Omental fat pad (tissue), 4 donors: ENCODE measurements around the gene RAB1A. TPM values are rescaled to one million over a fixed set of nuclear protein-coding genes. Genes with fewer than 3 reads are reported as not detected.

Experiments used
- ATAC-seq: fragments of 150-250 bp; one replicate; pipeline ENCODE4 v1.9.1; 2016; ENCODE audit warnings: mild to moderate bottlenecking, moderate library complexity; ENCODE audit not compliant: low FRiP score
- DNase-seq: peaks from one replicate; pipeline ENCODE4 v3.0.0-alpha.2; 2019; ENCODE audit warnings: low spot score
- total RNA-seq, 4 donors: library from RNA; depleted of rRNA; stranded (reverse); fragments of >200 nt; gene quantifications; one replicate each; pipeline ENCODE4 v1.1.0, GENCODE V29; 2016
- TF ChIP-seq, protein P1 (sequence below), 3 donors: fragments of 450-650 bp; IDR thresholded peaks; one replicate each; pipeline ENCODE4 v1.5.1; 2016 to 2017; ENCODE audit warnings: antibody characterized with exemption in 3 of 3, mild to moderate bottlenecking in 3 of 3, moderate library complexity in 2 of 3

RAB1A gene
- total RNA-seq, 4 donors from 2014 or later: 100 to 177 (median 113) TPM

DNA sequence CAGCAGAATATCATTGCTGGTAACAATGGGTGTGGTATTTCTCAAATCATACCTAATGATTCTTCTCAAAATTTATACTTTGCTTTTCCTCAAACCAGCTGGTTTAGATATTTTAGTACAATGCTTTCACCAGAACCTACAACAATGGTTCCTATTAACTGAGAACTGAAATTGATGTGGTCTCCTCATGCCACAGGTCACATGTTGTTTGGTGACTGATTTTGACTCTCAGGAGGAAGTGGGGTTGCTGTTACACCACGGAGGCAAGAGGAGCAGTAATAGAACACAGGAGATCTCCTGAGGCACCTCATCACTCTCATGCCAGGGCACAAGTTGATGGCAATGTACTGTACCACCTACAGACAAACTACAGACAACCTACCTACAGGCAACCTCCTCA is 76.7 kb downstream of the RAB1A start:
- DNase-seq (no peak), ATAC-seq (no peak)
- TF ChIP-seq, protein P1, sequence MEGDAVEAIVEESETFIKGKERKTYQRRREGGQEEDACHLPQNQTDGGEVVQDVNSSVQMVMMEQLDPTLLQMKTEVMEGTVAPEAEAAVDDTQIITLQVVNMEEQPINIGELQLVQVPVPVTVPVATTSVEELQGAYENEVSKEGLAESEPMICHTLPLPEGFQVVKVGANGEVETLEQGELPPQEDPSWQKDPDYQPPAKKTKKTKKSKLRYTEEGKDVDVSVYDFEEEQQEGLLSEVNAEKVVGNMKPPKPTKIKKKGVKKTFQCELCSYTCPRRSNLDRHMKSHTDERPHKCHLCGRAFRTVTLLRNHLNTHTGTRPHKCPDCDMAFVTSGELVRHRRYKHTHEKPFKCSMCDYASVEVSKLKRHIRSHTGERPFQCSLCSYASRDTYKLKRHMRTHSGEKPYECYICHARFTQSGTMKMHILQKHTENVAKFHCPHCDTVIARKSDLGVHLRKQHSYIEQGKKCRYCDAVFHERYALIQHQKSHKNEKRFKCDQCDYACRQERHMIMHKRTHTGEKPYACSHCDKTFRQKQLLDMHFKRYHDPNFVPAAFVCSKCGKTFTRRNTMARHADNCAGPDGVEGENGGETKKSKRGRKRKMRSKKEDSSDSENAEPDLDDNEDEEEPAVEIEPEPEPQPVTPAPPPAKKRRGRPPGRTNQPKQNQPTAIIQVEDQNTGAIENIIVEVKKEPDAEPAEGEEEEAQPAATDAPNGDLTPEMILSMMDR (IDR thresholded peaks at IDR 0.05): no peak

DNA sequence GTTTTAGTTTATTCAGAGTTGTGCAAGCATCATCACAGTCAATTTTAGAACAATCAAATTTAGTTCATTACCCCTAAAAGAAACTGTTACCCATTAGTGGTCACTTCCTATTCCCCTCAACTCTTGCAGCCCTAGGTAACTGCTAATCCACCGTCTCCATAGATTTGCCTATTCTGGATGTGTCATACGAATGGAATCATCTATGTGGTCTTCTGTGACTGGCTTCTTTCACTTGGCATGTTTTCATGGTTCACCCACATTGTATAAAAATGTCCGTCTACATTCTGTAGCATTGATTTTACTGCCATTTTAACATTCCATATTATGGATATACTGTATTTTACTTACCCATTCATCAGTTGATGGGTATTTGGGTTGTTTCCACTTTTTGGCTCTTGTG is 79.0 kb downstream of the RAB1A start:
- ATAC-seq: no peak
- DNase-seq: no peak
- TF ChIP-seq, protein P1 (IDR thresholded peaks at IDR 0.05): no peak

DNA sequence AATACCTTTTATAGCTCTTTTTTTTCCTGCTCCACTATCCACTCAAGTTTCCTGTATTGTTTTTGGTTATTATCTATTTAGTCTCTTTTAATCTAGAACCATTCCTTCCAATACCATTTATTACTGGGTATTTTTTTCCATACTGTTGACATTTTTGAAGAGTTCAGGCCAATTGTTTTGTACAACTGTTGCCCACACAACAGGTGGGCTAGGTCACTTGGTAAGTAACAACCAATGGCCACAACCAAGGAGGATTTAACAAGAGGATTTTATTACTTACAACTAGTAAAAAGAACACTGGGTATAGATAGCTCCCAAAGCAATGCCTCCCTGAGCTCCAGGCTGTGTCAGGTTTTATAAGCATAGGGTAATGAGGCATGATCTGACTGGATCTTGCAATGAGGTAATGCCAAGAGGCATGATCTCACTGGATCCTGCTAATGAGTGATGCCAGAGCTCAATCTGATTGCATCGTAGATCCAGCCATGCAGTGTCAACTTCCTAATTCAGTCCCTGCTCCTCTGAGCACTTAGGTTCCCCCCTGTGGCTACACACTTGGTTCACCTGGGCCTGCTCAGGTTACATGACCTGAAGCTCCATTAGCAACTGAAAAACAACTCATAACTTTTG is 80.8 kb downstream of the RAB1A start:
- TF ChIP-seq, protein P1 (IDR thresholded peaks at IDR 0.05): no peak
- no peak for DNase-seq
- ATAC-seq: no peak

DNA sequence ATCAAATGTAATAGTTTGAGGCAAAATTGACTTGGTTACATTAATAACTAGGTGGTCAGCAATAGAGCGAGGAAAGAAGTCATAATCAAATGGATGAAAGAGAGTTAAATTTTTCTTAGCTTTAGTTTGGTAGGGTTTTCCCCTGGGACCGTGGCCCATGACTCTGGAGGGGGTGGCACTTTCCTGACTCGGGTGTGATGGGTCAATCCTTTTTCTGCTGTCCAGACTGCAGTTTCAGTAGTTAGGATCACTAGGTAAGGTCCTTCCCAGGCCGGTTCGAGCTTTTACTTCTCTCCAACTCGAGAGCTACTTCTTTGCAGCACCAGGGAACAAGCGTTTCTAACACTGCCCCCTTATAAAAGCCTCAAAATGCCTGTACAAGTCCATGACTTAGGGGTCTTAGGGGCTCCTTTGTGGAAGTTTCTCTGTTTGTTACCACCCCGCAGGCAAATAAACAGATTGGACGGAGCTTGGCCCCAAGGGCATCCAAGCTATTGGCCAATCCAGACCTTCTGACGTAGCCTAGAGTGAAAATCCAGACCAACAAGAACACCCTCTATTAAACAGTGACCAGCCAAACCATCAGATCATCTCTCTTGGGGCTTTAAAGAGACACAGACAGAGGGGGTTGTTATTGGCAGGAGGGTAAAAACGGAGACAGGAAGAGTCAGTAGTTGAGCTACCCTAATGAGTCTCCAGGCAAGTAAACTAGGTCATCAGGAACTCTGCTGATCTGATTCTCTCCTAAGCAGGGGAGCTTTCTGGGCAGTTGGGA is 83.1 kb downstream of the RAB1A start:
- TF ChIP-seq, protein P1 (IDR thresholded peaks at IDR 0.05): no peak
- no peak for ATAC-seq
- no peak for DNase-seq

DNA sequence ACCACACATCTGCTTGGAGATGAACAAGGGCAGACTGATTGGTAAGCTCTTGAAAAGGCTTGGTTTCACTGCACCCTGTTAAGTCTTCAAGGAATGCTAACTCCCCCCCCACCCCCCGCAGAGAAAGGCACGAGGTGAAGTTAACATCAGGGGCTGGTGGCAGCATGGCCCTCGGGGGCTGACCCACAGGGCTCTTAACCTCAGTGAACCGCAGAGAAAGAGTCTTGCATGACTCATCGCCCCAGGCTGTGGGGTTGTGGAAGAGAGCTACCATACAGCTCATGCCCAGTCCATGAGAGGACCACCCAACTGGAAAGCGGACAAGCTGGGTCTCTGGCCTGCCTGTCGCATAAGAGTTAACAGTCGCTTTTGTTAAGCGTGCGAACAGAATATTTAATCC is 84.3 kb downstream of the RAB1A start:
- ATAC-seq (no peak), DNase-seq (no peak)
- TF ChIP-seq, protein P1 (IDR thresholded peaks at IDR 0.05): no peak

DNA sequence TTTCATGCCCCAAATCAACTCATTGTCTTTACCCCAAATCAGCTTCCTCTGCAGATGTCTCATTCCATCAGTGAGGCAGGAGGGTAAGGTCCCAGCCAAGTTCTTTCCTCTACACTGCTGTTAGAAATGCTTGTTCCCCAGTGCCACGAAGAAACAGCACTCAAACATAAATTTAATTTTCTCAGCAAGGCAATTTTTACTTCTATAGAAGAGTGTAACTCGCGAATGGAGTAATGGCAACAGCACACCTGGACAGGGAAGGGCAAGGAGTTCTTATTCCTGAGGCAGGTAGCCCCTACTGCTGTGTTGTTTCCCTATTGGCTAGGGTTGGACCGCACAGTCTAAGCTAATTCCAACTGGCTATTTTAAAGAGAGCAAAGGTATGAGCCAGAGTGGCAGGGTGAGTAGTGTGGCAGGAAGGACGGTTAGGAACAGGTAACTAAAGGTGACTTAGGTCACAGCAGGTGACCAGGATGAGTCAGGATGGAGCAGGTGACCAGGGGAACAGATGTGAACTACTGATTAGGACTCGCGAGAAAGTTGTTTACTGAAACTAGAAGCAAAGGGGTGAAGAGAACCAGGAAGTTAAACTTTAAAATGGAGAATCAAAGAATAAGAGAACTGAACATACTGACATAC is 85.7 kb downstream of the RAB1A start:
- no peak for ATAC-seq
- no peak for DNase-seq
- TF ChIP-seq, protein P1 (IDR thresholded peaks at IDR 0.05): no peak
